ENCODE measurements around the gene DENND6B.

DNA sequence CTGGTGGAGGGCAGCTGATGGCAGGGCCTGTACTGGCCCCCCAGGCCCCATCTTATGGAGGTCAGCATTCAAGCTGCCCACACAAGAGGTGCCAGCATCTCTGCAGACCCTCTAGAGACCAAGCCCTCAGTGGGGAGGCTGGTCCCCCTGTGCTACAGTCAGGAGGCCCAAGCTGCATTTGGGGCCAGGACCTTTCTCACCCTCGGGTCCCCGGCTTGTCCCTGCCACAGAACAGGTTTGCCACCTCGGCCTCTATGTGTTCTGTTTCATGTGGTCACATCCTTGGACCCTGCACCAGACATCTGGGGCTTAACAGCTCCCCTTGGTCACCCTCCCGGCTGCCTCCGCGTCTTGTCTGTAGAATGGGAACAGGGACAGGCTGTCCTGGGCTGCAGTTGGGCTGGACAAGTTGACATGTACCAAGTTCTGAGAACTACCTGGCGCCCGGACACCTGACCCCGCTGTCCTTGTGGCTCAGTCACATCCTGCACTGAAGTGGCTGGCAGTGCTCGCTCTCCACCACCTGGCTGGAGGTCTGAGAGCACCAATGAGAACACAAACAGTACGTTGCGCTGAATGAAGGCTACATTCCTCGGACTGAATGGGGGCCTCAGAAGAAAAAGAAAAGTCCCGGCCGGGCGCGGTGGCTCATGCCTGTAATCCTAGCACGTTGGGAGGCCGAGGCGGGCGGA, 16.6 kb downstream of the DENND6B start:
- no peak for TF ChIP-seq MYC (IDR thresholded peaks at IDR 0.05; ENCODE audit: low read depth, low read length)
- TF ChIP-seq, protein P1, sequence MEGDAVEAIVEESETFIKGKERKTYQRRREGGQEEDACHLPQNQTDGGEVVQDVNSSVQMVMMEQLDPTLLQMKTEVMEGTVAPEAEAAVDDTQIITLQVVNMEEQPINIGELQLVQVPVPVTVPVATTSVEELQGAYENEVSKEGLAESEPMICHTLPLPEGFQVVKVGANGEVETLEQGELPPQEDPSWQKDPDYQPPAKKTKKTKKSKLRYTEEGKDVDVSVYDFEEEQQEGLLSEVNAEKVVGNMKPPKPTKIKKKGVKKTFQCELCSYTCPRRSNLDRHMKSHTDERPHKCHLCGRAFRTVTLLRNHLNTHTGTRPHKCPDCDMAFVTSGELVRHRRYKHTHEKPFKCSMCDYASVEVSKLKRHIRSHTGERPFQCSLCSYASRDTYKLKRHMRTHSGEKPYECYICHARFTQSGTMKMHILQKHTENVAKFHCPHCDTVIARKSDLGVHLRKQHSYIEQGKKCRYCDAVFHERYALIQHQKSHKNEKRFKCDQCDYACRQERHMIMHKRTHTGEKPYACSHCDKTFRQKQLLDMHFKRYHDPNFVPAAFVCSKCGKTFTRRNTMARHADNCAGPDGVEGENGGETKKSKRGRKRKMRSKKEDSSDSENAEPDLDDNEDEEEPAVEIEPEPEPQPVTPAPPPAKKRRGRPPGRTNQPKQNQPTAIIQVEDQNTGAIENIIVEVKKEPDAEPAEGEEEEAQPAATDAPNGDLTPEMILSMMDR (IDR thresholded peaks at IDR 0.05; ENCODE audit: low read depth, low read length): no peak
- TF ChIP-seq, protein P2, sequence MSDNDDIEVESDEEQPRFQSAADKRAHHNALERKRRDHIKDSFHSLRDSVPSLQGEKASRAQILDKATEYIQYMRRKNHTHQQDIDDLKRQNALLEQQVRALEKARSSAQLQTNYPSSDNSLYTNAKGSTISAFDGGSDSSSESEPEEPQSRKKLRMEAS (IDR thresholded peaks at IDR 0.05; ENCODE audit: low read depth, low read length): no peak
- no peak for TF ChIP-seq POLR2A (IDR thresholded peaks at IDR 0.05; ENCODE audit: extremely low read depth, insufficient read length)
